ENCODE results near the gene ZSWIM3.
A peak's percentile ranks its signal among the peaks of the same experiment; 100 is the strongest.
"Not testable (repeated sequence)": the region's sequence is repeated elsewhere in the genome, so short reads cannot be mapped to it uniquely, and the experiment has no call there.

The ZSWIM3 gene

GRCh38 chr20:45890077-45890984 is 32.9 kb downstream of the ZSWIM3 start:
- peak; percentile 92 for DNase-seq (ENCODE audit: low read depth, low spot score)

DNA sequence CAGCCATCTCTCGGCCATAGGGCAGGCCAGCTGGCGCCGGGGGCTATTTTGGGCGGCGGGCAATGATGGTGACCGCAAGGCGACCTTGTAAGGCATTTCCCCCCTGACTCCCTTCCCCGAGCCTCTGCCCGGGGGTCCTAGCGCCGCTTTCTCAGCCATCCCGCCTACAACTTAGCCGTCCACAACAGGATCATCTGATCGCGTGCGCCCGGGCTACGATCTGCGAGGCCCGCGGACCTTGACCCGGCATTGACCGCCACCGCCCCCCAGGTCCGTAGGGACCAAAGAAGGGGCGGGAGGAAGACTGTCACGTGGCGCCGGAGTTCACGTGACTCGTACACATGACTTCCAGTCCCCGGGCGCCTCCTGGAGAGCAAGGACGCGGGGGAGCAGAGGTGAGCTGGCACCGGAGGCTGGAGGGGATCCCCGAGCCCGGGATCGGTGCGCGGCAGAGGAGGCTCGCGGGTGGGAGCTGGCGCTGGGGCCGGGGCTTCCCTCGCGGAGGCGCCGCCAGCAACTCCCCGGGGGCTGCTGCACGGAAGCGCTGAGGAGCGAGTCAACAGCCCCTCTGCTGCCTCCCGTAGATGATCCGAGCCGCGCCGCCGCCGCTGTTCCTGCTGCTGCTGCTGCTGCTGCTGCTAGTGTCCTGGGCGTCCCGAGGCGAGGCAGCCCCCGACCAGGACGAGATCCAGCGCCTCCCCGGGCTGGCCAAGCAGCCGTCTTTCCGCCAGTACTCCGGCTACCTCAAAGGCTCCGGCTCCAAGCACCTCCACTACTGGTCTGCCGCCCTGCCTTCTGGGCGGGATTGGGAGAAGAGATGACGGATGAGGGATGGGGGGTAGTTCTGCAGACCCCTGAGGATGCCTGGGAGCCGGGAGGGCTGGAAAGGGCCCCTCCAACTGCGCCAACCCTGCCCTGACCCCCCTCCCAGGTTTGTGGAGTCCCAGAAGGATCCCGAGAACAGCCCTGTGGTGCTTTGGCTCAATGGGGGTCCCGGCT is 33.9 kb downstream of the ZSWIM3 start, which contains the start of the genes CTSA and NEURL2:
Gene CTSA (plus strand): TSS at position 351 of the 999 bp plus-strand sequence. CDS start 234 bp downstream, at position 585.
Gene NEURL2 (minus strand): TSS at position 224 of the 999 bp plus-strand sequence. CDS start 217 bp downstream, at position 7.
- peak; percentile 95 for DNase-seq (ENCODE audit: low read depth, low spot score)

GRCh38 chr20:45892049-45892825 is 34.8 kb downstream of the ZSWIM3 start:
- peak; percentile 41 for DNase-seq (ENCODE audit: low read depth, low spot score)

GRCh38 chr20:45892828-45893500 is 35.5 kb downstream of the ZSWIM3 start:
- no peak for DNase-seq (ENCODE audit: low read depth, low spot score)

- DNase-seq (ENCODE audit: low read depth, low spot score), result no peak
Observed at GRCh38 chr20:45893831-45894230, 36.4 kb downstream of the ZSWIM3 start.

GRCh38 chr20:45894797-45895196 is 37.4 kb downstream of the ZSWIM3 start:
- DNase-seq (ENCODE audit: low read depth, low spot score), result no peak

- DNase-seq (ENCODE audit: low read depth, low spot score), result no peak
Observed at GRCh38 chr20:45896641-45897161, 39.3 kb downstream of the ZSWIM3 start.

- no peak for DNase-seq (ENCODE audit: low read depth, low spot score)
Observed at GRCh38 chr20:45897289-45897688, 39.9 kb downstream of the ZSWIM3 start.

DNA sequence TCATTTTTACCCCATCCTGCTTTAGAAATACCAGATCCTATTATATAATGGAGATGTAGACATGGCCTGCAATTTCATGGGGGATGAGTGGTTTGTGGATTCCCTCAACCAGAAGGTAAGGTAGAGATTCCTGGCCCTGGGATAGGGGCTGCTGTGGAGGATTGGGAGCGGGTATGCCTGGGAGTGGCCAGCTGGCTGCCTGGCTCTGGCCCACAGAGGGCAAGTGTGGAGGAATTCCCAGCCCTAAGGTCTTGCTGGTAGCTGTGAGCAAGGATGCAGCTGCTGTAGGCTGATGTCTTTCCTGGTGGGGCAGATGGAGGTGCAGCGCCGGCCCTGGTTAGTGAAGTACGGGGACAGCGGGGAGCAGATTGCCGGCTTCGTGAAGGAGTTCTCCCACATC is 40.3 kb downstream of the ZSWIM3 start:
- no peak for DNase-seq (ENCODE audit: low read depth, low spot score)

GRCh38 chr20:45898285-45898684 is 40.9 kb downstream of the ZSWIM3 start:
- DNase-seq (ENCODE audit: low read depth, low spot score), result no peak

GRCh38 chr20:45899046-45899835 is 41.8 kb downstream of the ZSWIM3 start:
- no peak for DNase-seq (ENCODE audit: low read depth, low spot score)

DNA sequence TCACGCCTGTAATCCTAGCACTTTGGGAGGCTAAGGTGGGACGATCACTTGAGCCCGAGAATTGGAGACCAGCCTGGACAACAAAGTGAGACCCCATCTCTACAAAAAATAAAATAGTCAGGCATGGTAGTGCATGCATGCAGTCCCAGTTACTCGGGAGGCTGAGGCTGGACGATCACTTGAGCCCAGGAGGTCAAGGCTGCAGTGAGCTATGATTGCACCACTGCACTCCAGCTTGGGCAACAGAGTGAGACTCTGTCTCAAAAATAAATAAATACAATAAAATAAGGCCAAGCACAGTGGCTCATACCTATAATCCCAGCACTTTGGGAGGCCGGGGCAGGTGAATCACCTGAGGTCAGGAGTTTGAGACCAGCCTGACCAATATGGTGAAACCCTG is 43.9 kb downstream of the ZSWIM3 start:
- not testable (repeated sequence) for DNase-seq (ENCODE audit: low read depth, low spot score)

DNA sequence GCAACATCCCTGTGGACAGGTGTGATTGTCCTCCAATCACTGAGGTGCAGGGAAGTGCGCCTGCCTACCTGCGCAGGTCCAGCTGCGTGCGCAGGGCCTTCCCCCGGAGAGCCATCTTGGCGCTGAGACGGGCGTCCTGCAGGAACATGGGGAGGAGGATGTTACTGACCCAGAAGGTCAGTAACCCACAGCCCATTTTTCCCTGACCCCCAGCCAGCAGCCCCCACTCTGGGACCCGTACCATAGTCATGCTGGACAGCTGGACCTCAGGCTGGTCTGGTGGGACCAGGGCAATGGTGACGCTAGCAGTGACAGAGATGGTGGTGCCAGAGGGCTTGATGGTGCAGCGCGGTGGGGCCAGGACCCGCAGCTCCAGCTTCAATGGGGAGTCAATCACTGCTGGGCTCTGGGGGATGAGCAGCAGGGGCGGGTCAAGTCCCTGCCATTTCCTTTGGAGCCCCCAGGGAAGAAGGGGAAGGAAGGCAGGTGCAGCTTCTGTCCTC is 44.8 kb downstream of the ZSWIM3 start:
- no peak for DNase-seq (ENCODE audit: low read depth, low spot score)

- DNase-seq (ENCODE audit: low read depth, low spot score), result no peak
Observed at GRCh38 chr20:45904583-45905504, 47.4 kb downstream of the ZSWIM3 start.

DNA sequence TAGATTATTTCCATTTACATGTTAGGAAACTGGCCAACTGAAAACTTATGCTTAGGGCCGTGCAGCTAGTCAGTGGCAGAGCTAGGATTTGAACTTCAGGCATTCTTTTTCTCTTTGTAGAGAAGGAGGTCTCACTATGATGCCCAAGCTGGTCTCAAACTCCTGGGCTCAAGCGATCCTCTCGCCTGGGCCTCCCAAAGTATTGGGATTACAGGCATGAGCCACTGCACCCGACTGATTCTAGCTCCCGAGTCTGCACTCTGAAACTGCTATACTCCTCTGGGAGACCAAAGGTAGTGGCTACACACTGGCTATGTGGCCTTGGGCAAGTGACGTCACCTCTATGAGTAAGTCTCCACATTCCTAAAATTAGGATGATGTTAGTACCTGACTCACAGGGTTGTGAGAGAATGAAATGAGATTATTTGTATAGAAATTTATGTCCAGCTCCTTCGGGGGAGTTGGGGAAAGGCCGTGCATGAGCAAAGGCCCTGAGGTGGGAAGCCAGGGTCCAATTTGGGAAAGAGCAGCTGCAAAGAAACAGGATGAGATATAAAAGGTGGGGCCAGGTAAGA is 48.2 kb downstream of the ZSWIM3 start:
- DNase-seq (ENCODE audit: low read depth, low spot score), result peak; percentile 76

- no peak for DNase-seq (ENCODE audit: low read depth, low spot score)
Observed at GRCh38 chr20:45907219-45907948, 50.0 kb downstream of the ZSWIM3 start.

DNA sequence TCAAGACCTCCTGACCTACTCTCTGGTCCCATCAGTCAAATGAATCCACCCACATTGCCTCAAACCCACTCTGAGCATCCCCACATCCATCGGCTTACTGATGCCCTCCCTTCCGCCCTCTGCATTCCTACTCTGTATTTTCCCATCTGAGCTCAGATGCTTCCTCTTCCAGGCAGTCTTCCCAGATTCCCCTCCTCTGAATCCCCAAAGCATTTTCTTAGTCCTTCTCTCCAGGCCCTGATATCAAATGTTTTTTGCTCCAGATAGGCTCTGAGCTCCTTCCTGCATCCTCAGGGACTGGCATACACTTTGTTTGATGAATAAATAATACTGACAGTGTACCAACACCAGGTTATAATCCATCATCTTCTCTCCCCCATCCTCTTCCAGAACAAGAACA is 50.7 kb downstream of the ZSWIM3 start:
- no peak for DNase-seq (ENCODE audit: low read depth, low spot score)

All from astrocyte of the hippocampus (primary cell).